Fibroblast of skin of left biceps (primary cell): Measurements from ENCODE around the gene ATG14.
"Not testable (repeated sequence)": the region's sequence is repeated elsewhere in the genome, so short reads cannot be mapped to it uniquely, and the experiment has no call there.

Experiments used
- DNase-seq, 2 experiments: peaks; one replicate each; pipeline ENCODE4 v3.0.0-alpha.2; 2013; ENCODE audit warnings: low read depth in 2 of 2

ATG14 gene

GRCh38 chr14:55433880-55434804 lies 22.5 kb upstream of the ATG14 start:
- DNase-seq, result no peak

- DNase-seq, result no peak
Observed at GRCh38 chr14:55432628-55433027, 21.0 kb upstream of the ATG14 start.

- DNase-seq, result peak in 1 of 2 experiments; percentile 29
Observed at GRCh38 chr14:55430024-55430690, 18.5 kb upstream of the ATG14 start.

- no peak for DNase-seq
Observed at GRCh38 chr14:55427439-55427838, 15.8 kb upstream of the ATG14 start.

GRCh38 chr14:55426891-55427290 lies 15.3 kb upstream of the ATG14 start:
- no peak for DNase-seq

- no peak for DNase-seq
Observed at GRCh38 chr14:55425091-55425490, 13.5 kb upstream of the ATG14 start.

GRCh38 chr14:55423969-55424368 lies 12.3 kb upstream of the ATG14 start:
- DNase-seq, result no peak

- not testable (repeated sequence) for DNase-seq
Observed at GRCh38 chr14:55422338-55422737, 10.7 kb upstream of the ATG14 start.

- DNase-seq, result no peak
Observed at GRCh38 chr14:55419663-55420062, 8.0 kb upstream of the ATG14 start.

GRCh38 chr14:55418411-55418810 lies 6.8 kb upstream of the ATG14 start:
- DNase-seq, result no peak

- DNase-seq, result no peak
Observed at GRCh38 chr14:55417955-55418354, 6.3 kb upstream of the ATG14 start.

- DNase-seq, result no peak
Observed at GRCh38 chr14:55416866-55417265, 5.2 kb upstream of the ATG14 start.

GRCh38 chr14:55414551-55414950 lies 2.9 kb upstream of the ATG14 start:
- DNase-seq, result no peak

GRCh38 chr14:55412676-55413075 lies 1.0 kb upstream of the ATG14 start:
- no peak for DNase-seq

- no peak for DNase-seq
Observed at GRCh38 chr14:55410876-55411275, 754 bp downstream of the ATG14 start.

GRCh38 chr14:55404173-55404854 lies 7.3 kb downstream of the ATG14 start:
- DNase-seq, result no peak

GRCh38 chr14:55401751-55402150 lies 9.9 kb downstream of the ATG14 start:
- no peak for DNase-seq

GRCh38 chr14:55399852-55400251 lies 11.8 kb downstream of the ATG14 start:
- DNase-seq, result no peak

GRCh38 chr14:55399183-55399582 lies 12.4 kb downstream of the ATG14 start:
- no peak for DNase-seq

GRCh38 chr14:55398679-55399078 lies 13.0 kb downstream of the ATG14 start:
- DNase-seq, result peak; percentile 83 to 84

- DNase-seq, result peak in 1 of 2 experiments; percentile 13
Observed at GRCh38 chr14:55389330-55389729, 22.3 kb downstream of the ATG14 start.

GRCh38 chr14:55388160-55388559 lies 23.5 kb downstream of the ATG14 start:
- peak in 1 of 2 experiments; percentile 5 for DNase-seq
